HL-60 (cell line): ENCODE results near the gene TLR8.

Experiments used
- GABPA ChIP-seq: IDR thresholded peaks from 2 replicates; pipeline ENCODE4 v1.6.1; 2012; ENCODE audit warnings: low read depth
- SPI1 ChIP-seq: IDR thresholded peaks from 2 replicates; pipeline ENCODE4 v1.6.1; 2012; ENCODE audit warnings: low read depth, mild to moderate bottlenecking, borderline replicate concordance
- TF ChIP-seq, protein P1 (sequence below): IDR thresholded peaks from one replicate; pipeline ENCODE4 v1.5.1; 2011; ENCODE audit warnings: low read length, control low read depth, inconsistent platforms; ENCODE audit not compliant: insufficient read depth

DNA sequence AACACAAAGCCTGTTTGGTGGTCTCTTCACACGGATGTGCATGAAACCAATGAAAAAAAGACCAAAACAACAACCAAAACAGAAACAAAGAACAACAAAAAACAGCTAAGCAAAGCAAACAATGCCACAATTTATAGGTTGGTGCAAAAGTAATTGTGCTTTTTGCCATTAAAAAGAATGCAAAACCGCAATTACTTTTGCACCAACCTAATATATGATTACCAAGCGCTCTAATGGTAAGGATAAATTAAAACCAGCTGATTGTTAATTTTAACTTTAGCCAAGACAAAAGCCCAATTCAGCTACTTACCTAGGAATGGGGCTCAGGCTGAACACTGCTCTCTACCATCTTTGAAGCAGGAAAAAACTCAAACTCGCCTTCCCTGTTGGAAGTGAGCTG lies 39.1 kb downstream of the TLR8 start:
- no peak for TF ChIP-seq GABPA
- TF ChIP-seq, protein P1, sequence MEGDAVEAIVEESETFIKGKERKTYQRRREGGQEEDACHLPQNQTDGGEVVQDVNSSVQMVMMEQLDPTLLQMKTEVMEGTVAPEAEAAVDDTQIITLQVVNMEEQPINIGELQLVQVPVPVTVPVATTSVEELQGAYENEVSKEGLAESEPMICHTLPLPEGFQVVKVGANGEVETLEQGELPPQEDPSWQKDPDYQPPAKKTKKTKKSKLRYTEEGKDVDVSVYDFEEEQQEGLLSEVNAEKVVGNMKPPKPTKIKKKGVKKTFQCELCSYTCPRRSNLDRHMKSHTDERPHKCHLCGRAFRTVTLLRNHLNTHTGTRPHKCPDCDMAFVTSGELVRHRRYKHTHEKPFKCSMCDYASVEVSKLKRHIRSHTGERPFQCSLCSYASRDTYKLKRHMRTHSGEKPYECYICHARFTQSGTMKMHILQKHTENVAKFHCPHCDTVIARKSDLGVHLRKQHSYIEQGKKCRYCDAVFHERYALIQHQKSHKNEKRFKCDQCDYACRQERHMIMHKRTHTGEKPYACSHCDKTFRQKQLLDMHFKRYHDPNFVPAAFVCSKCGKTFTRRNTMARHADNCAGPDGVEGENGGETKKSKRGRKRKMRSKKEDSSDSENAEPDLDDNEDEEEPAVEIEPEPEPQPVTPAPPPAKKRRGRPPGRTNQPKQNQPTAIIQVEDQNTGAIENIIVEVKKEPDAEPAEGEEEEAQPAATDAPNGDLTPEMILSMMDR: no peak
- TF ChIP-seq SPI1: no peak
